CD8-positive, alpha-beta memory T cell (primary cell): Measurements from ENCODE around the gene DIO3. TPM values are rescaled to one million over a fixed set of nuclear protein-coding genes. Genes with fewer than 3 reads are reported as not detected.

Experiments
- CTCF ChIA-PET: fragments of 350-600 bp; sonication (Branson Sonifier 250); formaldehyde crosslinking; loops from one replicate; lab custom pipeline; 2021; ENCODE audit warnings: antibody characterized with exemption; lab: Charles Lee
- POLR2A ChIA-PET: fragments of 350-600 bp; sonication (Branson Sonifier 250); formaldehyde crosslinking; loops from one replicate; lab custom pipeline; 2021; ENCODE audit warnings: antibody characterized with exemption; lab: Charles Lee
- DNase-seq, 5 donors: peaks; one replicate each; pipeline versions ENCODE4 v3.0.0 to v3.0.0-alpha.2; 2020 to 2022; ENCODE audit warnings: mixed read lengths in 1 of 5
- H3K27ac ChIP-seq: one replicate; pipeline ENCODE4 v1.7.0; 2013; ENCODE audit warnings: low read depth, mild to moderate bottlenecking, low read length, moderate library complexity
- H3K27me3 ChIP-seq: 2 replicates; pipeline ENCODE4 v1.7.0; 2013; ENCODE audit warnings: low read length, mild to moderate bottlenecking; ENCODE audit not compliant: insufficient read depth, poor library complexity, severe bottlenecking
- H3K36me3 ChIP-seq: 2 replicates; pipeline ENCODE4 v1.7.0; 2013; ENCODE audit warnings: mild to moderate bottlenecking, low read length, moderate library complexity; ENCODE audit not compliant: insufficient read depth
- H3K4me1 ChIP-seq: 2 replicates; pipeline ENCODE4 v1.7.0; 2013; ENCODE audit warnings: mild to moderate bottlenecking, low read length, moderate library complexity; ENCODE audit not compliant: insufficient read depth
- H3K4me3 ChIP-seq: 2 replicates; pipeline ENCODE4 v1.7.0; 2013; ENCODE audit warnings: mild to moderate bottlenecking, low read length
- H3K9me3 ChIP-seq: 2 replicates; pipeline ENCODE4 v1.7.0; 2013; ENCODE audit warnings: mild to moderate bottlenecking, low read length
- H3K27ac Mint-ChIP-seq, 8 donors: one replicate each; pipeline ENCODE4 v1.8.0; 2020 to 2021; ENCODE audit warnings: mixed read lengths in 8 of 8, mild to moderate bottlenecking in 6 of 8, inconsistent platforms in 3 of 8, moderate library complexity in 3 of 8
- H3K27me3 Mint-ChIP-seq, 2 donors: one replicate each; pipeline ENCODE4 v1.8.0; 2020 to 2021; ENCODE audit warnings: mixed read lengths in 2 of 2, mild to moderate bottlenecking in 1 of 2, moderate library complexity in 1 of 2
- H3K36me3 Mint-ChIP-seq, 3 donors: one replicate each; pipeline ENCODE4 v1.8.0; 2020 to 2021; ENCODE audit warnings: mixed read lengths in 3 of 3, inconsistent platforms in 1 of 3, mild to moderate bottlenecking in 1 of 3
- H3K4me1 Mint-ChIP-seq, 3 donors: one replicate each; pipeline ENCODE4 v1.8.0; 2020 to 2021; ENCODE audit warnings: mixed read lengths in 3 of 3, inconsistent platforms in 1 of 3, mild to moderate bottlenecking in 1 of 3
- H3K4me3 Mint-ChIP-seq, 7 donors: one replicate each; pipeline ENCODE4 v1.8.0; 2020 to 2021; ENCODE audit warnings: mixed read lengths in 7 of 7, mild to moderate bottlenecking in 6 of 7, moderate library complexity in 4 of 7, inconsistent platforms in 2 of 7
- H3K9me3 Mint-ChIP-seq, 5 donors: one replicate each; pipeline ENCODE4 v1.8.0; 2020 to 2022; ENCODE audit warnings: mixed read lengths in 5 of 5, mild to moderate bottlenecking in 3 of 5, moderate library complexity in 2 of 5, inconsistent platforms in 1 of 5
- polyA plus RNA-seq: library from polyadenylated mRNA; unstranded; fragments of 300-500 nt; fragmentation: Illumina TruSeq; gene quantifications from one replicate; pipeline ENCODE4 v1.2.3, GENCODE V29; 2021
- total RNA-seq, 2 experiments: library from RNA; stranded (reverse); gene quantifications; one replicate each; pipeline ENCODE4 v1.2.3, GENCODE V29; 2021

The DIO3 gene
- total and polyA plus RNA-seq, 3 experiments from 2014 or later: not detected

- no peaks in the 10 kb centered on the region for H3K36me3 ChIP-seq
- no peak for DNase-seq
- H3K27ac ChIP-seq: no peak overlapping the region
- peak overlapping the region in 2 of 7 donors; percentile 3 to 24 for H3K4me3 Mint-ChIP-seq
- H3K27me3 ChIP-seq: no peaks in the 10 kb centered on the region
- POLR2A ChIA-PET: no interaction called here
- H3K4me3 ChIP-seq: no peak overlapping the region
- H3K36me3 Mint-ChIP-seq: no peaks in the 10 kb centered on the region
- H3K4me1 Mint-ChIP-seq: peaks cover 30 to 41% (median 33%) of the 10 kb centered on the region in 3 donors
- no peaks in the 10 kb centered on the region for H3K9me3 Mint-ChIP-seq
- H3K27me3 Mint-ChIP-seq: peaks cover 3 to 4% of the 10 kb centered on the region in 2 donors
- CTCF ChIA-PET: no interaction called here
- H3K4me1 ChIP-seq: peaks cover 22% of the 10 kb centered on the region
- no peaks in the 10 kb centered on the region for H3K9me3 ChIP-seq
- H3K27ac Mint-ChIP-seq: peak overlapping the region in 3 of 8 donors; percentile 29 to 52 (median 43)
These were observed 24.0 kb upstream of the DIO3 start for GRCh38 chr14:101537286-101537685.

DNA sequence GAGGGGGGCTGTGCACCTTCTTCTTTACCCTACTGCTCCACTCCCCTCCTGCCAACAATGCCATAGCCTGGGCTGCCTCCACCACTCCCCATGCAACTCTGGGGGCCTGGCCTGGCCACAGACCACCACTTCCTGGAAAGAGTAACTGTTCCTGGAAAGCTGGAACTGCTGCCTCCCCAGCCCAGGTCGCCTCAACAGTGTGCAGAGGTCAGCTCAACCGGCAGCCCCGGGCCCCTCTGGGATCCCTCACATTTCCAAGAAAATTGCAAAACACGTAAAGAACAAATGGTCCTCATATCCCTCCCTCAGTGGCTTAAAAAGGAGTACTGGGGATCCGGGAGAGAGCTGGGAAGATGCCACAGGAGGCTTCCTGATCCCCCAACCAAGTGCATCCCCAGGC lies 22.4 kb upstream of the DIO3 start:
- H3K27me3 ChIP-seq: no peaks in the 10 kb centered on the region
- peaks cover 22% of the 10 kb centered on the region for H3K4me1 ChIP-seq
- Mint-ChIP-seq H3K4me3 (no peak overlapping the region), H3K4me1 (peaks cover 23 to 35% (median 28%) of the 10 kb centered on the region in 3 donors), H3K9me3 (peaks cover 0 to 5% (median 0%) of the 10 kb centered on the region in 5 donors), H3K27me3 (peaks cover 3 to 4% of the 10 kb centered on the region in 2 donors), H3K36me3 (no peaks in the 10 kb centered on the region), H3K27ac (peak overlapping the region in 2 of 8 donors; percentile 36 to 78)
- no peaks in the 10 kb centered on the region for H3K36me3 ChIP-seq
- H3K4me3 ChIP-seq: no peak overlapping the region
- POLR2A ChIA-PET: no interaction called here
- CTCF ChIA-PET: no interaction called here
- H3K27ac ChIP-seq: no peak overlapping the region
- no peak for DNase-seq
- no peaks in the 10 kb centered on the region for H3K9me3 ChIP-seq

- DNase-seq: no peak
- ChIA-PET POLR2A (no interaction called here), CTCF (no interaction called here)
- Histone ChIP-seq H3K4me1 (peaks cover 14% of the 10 kb centered on the region), H3K27me3 (no peaks in the 10 kb centered on the region), H3K4me3 (no peak overlapping the region), H3K36me3 (no peaks in the 10 kb centered on the region), H3K9me3 (no peaks in the 10 kb centered on the region), H3K27ac (no peak overlapping the region)
- H3K36me3 Mint-ChIP-seq: no peaks in the 10 kb centered on the region
- no peak overlapping the region for H3K4me3 Mint-ChIP-seq
- H3K4me1 Mint-ChIP-seq: peaks cover 18 to 27% (median 20%) of the 10 kb centered on the region in 3 donors
- no peak overlapping the region for H3K27ac Mint-ChIP-seq
- H3K9me3 Mint-ChIP-seq: peaks cover 0 to 5% (median 0%) of the 10 kb centered on the region in 5 donors
- H3K27me3 Mint-ChIP-seq: peaks cover 3 to 4% of the 10 kb centered on the region in 2 donors
These were observed 21.4 kb upstream of the DIO3 start for GRCh38 chr14:101539880-101540279.

DNA sequence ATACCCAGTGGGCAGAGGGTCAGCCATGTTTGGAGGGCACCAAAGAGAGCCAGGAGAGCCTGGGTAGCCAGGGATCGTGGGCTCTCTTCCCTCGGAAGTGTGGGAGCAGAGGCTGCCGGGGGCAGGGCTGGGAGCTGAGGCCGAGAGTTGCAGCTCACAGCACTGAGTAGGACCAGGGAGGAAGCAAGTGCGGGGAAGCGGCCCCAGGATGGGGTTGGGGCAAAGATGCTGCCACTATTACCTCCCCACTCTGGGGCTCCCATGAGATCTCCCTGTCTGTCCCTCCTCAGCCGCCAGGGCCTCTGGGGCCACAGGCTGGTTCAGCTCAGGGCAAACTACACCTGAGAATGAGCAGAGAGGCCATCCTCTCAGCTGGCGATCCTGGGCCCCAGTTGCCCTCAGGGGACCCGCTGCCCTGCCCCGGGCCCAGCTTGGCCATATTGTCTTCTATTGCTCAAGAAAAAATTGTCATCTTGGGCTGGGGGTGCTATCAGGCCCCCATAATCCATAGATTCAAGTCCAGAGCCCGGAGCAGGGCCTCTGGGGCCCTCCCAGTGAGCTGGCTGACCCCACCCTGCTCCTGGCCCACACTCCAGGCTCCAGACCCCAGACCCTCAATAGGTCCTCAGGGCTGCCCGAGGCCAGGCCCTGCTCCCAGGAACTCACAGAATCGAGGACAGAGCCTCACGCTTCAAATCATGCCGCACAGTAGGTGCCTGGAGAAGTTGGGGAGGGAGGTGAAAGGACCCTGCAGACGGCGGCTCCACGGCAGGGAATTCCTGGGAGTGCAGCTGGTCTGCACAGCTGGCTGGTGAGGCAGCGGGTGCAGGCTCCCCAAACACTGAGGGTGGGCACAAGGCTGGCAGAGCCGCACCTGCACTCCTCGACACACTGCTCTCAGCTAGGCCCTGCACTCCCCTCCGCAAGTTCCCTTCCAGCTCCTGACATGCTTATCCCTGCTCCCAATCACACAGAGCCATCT lies 20.5 kb upstream of the DIO3 start:
- CTCF ChIA-PET: no interaction called here

DNA sequence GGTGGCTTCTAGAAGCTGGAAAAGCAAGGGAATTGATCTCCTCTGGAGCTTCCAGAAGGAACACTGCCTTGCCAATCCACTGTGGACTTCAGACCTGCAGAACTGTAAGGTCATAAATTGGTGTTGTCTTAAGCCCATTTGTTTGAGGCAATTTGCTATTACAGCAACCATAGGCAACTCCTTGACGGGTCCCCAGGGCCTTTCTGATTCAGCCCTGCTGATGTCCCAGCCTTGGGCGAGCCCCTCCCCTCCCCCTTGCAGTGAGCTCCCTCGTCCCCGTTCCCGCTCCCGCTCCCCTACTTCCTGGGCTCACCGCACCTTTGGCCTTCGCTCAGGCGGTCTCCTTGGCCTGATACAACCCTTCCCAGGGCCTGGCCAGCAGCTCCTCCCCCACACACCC lies 18.9 kb upstream of the DIO3 start:
- Histone ChIP-seq H3K36me3 (no peaks in the 10 kb centered on the region), H3K27me3 (no peaks in the 10 kb centered on the region), H3K9me3 (no peaks in the 10 kb centered on the region), H3K4me1 (no peaks in the 10 kb centered on the region), H3K4me3 (no peak overlapping the region), H3K27ac (no peak overlapping the region)
- Mint-ChIP-seq H3K36me3 (no peaks in the 10 kb centered on the region), H3K27me3 (peaks cover 4 to 5% of the 10 kb centered on the region in 2 donors), H3K4me1 (peaks cover 0 to 1% (median 0%) of the 10 kb centered on the region in 3 donors), H3K9me3 (peaks cover 0 to 5% (median 0%) of the 10 kb centered on the region in 5 donors), H3K27ac (no peak overlapping the region), H3K4me3 (no peak overlapping the region)
- ChIA-PET POLR2A (no interaction called here), CTCF (no interaction called here)
- no peak for DNase-seq

More for the DNA sequence above, 20.5 kb upstream of the DIO3 start:
- Mint-ChIP-seq H3K9me3 (peaks cover 0 to 5% (median 0%) of the 10 kb centered on the region in 5 donors), H3K27ac (no peak overlapping the region), H3K4me3 (peak overlapping the region in 1 of 7 donors; percentile 44), H3K27me3 (peaks cover 2 to 4% of the 10 kb centered on the region in 2 donors), H3K36me3 (no peaks in the 10 kb centered on the region), H3K4me1 (peaks cover 9 to 18% (median 11%) of the 10 kb centered on the region in 3 donors)
- Histone ChIP-seq H3K27ac (no peak overlapping the region), H3K4me3 (no peak overlapping the region), H3K4me1 (peaks cover 5% of the 10 kb centered on the region), H3K9me3 (no peaks in the 10 kb centered on the region), H3K27me3 (no peaks in the 10 kb centered on the region), H3K36me3 (no peaks in the 10 kb centered on the region)
- POLR2A ChIA-PET: no interaction called here
- DNase-seq: no peak

GRCh38 chr14:101543814-101544213 lies 17.5 kb upstream of the DIO3 start:
- H3K4me3 ChIP-seq: no peak overlapping the region
- no peak overlapping the region for H3K4me3 Mint-ChIP-seq
- H3K27me3 ChIP-seq: no peaks in the 10 kb centered on the region
- no peaks in the 10 kb centered on the region for H3K9me3 ChIP-seq
- CTCF ChIA-PET: no interaction called here
- H3K27ac ChIP-seq: no peak overlapping the region
- H3K27me3 Mint-ChIP-seq: peaks cover 0 to 5% of the 10 kb centered on the region in 2 donors
- no peaks in the 10 kb centered on the region for H3K36me3 ChIP-seq
- POLR2A ChIA-PET: no interaction called here
- H3K36me3 Mint-ChIP-seq: no peaks in the 10 kb centered on the region
- H3K9me3 Mint-ChIP-seq: peaks cover 0 to 5% (median 0%) of the 10 kb centered on the region in 5 donors
- no peak for DNase-seq
- no peaks in the 10 kb centered on the region for H3K4me1 ChIP-seq
- H3K4me1 Mint-ChIP-seq: no peaks in the 10 kb centered on the region
- H3K27ac Mint-ChIP-seq: no peak overlapping the region

GRCh38 chr14:101544550-101544949 lies 16.7 kb upstream of the DIO3 start:
- Mint-ChIP-seq H3K36me3 (no peaks in the 10 kb centered on the region), H3K27me3 (peaks cover 0 to 5% of the 10 kb centered on the region in 2 donors), H3K4me1 (no peaks in the 10 kb centered on the region), H3K27ac (no peak overlapping the region), H3K9me3 (peaks cover 0 to 5% (median 0%) of the 10 kb centered on the region in 5 donors), H3K4me3 (no peak overlapping the region)
- ChIA-PET CTCF (no interaction called here), POLR2A (no interaction called here)
- Histone ChIP-seq H3K4me1 (no peaks in the 10 kb centered on the region), H3K27me3 (no peaks in the 10 kb centered on the region), H3K27ac (no peak overlapping the region), H3K4me3 (no peak overlapping the region), H3K9me3 (no peaks in the 10 kb centered on the region), H3K36me3 (no peaks in the 10 kb centered on the region)
- no peak for DNase-seq

DNA sequence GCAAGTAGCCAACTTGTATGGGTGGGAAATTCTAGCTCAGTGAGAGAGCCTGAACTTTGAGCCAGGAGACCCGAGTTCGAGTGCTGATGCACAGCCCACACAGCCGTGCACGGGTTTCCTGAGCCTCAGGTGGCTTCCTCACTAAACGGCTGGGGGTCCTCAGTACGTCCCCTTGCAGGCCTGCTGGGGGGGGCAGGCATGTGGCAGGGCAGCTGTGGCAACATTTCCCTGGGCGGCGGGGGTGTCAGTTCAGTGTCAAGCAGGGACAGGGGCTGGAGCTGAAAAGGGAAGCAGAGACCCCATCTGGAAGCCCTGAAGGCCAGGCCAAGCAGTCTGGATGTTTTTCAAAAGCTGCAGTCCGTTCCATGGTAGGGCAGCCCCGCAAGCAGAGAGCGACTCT lies 14.6 kb upstream of the DIO3 start:
- DNase-seq: no peak
- Histone ChIP-seq H3K27ac (no peak overlapping the region), H3K4me3 (no peak overlapping the region), H3K27me3 (no peaks in the 10 kb centered on the region), H3K9me3 (no peaks in the 10 kb centered on the region), H3K4me1 (no peaks in the 10 kb centered on the region), H3K36me3 (no peaks in the 10 kb centered on the region)
- Mint-ChIP-seq H3K27me3 (peaks cover 5 to 6% of the 10 kb centered on the region in 2 donors), H3K27ac (no peak overlapping the region), H3K36me3 (no peaks in the 10 kb centered on the region), H3K4me1 (no peaks in the 10 kb centered on the region), H3K9me3 (peaks cover 0 to 5% (median 0%) of the 10 kb centered on the region in 5 donors), H3K4me3 (no peak overlapping the region)
- ChIA-PET POLR2A (no interaction called here), CTCF (no interaction called here)
